ENCODE measurements around the gene CSMD2.

The CSMD2 gene

DNA sequence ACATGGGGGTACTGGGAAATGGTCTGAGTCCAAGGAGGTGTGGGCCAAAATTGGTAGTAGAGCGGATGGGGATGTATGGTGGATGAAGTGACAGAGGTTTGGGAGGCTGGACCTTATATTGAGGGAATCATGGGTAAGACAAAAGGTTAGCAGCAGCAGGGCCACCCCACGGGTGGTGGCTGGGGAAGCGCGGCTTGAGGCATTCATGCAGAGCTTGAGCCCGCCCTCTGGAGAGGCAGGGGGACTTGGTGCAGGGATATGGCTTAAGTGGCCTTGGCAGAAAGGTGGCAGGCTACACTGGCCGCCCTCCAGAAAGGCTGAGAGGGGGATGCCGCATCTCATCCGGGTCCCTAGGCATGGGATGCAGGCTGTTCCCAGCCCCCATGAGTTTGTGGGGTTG, 269.6 kb downstream of the CSMD2 start:
- no peak for DNase-seq

DNA sequence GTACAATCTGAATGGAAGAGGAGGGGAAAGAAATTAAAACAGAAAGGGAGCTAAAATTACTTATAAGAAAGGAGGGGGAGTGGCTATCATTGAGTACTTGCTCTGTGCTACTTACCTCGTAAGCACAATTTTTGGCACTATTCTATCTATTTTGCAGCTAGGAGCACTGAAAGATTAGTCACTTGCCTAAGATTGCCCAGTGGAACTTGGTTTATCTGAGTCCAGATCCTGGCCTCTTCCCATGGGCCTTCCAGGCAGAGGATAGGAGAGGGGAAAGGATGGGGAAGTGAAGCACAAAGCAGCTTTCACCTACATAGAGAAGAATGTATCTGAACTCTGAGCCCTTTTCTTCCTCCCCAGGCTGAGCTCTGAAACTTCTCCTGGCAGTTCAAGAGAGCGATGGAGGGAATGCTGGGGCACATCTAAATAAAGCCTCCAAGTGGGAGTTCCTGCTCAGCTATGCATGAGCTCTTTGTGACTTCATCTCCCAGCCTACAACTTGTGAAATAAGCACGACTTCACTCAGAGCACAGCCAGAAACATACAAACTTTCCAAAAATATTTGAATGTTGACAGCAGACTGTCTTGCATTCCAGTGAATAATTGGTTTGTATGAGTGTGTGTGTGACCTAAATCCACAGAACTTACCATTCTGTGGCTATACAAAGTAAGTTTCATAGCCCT, 271.7 kb downstream of the CSMD2 start:
- no peak for DNase-seq

DNA sequence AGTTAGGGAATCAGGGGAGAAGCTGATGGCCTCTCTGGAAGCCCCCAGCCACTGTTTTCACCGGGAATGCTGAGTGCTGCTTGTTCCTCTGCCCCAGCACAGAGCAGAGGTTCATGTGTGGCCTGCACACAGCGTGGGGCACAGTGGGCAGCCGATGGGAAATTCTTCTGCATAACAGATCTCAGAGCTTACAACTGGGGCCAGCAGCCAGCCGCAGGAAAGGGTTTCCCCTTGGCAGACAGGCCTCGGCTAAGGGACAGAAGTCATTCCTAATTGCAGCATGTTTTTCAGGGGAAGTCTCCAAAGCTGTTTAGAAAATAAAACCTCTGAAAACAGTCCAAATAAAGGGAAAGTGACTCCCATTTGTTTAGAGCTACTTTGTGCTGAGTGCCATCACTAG, 278.5 kb downstream of the CSMD2 start:
- no peak for DNase-seq

DNA sequence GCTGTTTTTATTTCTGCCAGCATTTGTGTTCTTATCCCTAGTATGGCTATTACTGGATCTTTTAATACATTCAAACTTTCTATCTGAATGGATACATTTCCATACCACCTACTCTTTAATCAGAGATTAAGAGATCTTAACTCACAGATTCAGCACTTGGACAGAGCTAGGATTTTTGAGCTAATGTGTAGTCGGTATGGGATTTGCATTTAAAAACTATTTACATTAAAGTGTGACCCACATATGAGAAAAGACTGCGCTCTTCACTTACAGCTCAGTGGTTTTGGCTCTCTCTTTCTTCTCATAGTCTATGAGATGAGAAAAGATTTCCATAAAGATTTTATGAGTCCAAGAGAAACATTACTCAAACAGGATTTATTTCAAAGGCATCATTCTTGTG, 284.7 kb downstream of the CSMD2 start:
- DNase-seq: no peak

DNA sequence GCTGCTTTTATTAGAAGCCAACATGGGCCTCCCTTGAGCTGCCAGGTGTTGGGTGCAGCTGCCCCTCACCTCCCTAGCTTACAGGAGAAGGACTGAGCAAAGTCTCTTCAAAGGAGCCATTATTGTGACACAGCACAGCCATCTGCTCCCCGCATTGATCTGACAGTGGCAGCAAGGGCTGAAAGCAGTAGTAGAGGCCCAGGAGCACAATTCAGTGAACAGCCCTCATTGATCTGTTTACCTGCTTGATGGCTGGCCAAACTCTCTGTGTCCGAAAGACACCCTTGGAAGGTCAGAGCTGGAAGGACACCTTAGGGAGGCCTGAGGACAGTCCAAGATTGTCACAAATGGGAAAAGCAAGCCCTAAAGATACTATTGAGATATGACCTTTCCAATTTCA, 286.6 kb downstream of the CSMD2 start:
- DNase-seq: no peak

DNA sequence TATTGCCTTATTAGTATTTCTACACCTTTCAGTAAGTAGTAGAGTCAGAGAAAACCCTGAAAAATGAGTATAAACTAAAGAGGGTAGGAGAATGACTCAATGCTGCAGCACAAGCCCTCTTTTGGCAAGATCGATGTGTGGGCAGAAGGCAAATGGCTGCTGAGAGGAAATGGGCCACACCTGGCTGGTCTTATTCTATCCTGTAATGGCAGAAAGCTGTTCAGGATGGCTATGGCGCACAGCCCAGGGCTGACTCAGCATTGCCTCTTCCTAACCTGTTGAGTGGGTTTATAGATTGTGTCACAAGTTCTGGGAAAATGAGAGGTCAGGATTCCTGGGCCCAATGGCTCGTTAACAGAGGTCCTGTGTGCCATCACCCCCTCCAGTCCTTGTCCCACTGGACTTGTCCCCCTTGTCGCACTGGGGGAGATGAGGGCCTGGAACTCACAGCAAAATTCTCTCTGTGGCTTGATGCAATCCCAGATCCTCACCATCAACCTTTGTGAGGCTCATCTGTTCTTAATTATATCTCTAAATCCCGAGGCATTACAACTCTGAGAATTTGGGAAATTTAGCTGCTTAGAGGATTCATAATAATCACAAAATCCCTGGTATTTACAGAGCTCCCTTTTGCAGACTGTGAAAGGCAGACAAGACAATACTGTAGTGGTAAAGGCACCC, 287.9 kb downstream of the CSMD2 start:
- no peak for DNase-seq

DNA sequence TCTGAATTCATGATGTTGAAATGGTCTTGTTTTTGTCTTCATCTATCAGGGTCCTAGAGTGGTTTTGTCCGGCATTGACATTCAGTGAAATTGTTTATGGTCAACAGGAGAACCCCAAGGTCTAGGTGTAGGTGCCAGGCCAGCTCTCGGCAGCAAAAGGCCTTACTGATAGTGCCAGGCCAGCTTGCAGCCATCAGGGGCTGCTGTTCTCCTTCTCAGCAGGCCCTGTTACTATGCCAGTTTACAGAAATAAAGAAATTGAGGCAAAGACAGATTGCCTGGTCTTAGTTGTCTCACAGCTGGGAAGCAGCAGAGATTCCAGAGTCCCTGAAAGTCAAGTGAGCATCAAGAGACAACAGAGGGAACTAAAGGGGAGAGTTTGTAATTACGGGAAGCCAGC, 289.2 kb downstream of the CSMD2 start:
- DNase-seq: no peak

DNA sequence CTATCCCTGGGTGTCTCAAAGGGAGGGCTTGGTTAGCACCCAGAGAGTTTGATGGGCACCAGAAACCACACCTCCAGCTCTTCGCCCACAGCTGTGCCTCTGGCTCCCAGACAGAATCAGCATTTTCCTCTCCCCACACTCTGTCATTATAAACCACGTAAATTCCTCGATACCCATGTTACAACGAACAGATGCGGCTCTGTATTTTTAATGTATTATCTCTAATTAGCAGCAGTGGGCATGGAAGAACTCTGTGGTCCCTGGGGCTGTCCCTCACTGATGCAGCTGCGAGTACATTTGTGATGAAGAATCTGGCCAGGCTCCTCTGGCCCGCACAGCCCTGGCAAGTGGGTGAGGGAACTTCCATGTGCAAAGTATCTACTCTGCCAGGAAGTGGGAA, 290.4 kb downstream of the CSMD2 start:
- no peak for DNase-seq

DNA sequence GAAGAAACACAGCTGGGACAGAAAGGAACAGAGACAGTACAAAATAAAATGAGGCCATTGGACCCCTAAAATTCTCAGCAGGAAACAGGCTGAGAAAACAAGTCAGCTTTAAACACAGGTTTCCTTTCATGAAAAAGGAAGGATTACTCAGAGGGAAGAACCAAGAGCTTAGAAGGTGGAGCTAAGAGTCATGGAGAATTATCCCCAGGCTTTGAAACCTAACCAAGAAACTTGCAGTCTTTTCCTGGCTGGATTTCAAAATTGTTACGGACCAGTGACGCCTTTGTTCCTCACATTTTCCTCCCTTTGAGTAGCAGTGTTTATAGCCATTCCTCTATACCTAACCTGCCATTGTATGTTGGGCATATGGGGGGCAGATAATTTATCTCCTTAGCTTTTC, 292.3 kb downstream of the CSMD2 start:
- DNase-seq: no peak

DNA sequence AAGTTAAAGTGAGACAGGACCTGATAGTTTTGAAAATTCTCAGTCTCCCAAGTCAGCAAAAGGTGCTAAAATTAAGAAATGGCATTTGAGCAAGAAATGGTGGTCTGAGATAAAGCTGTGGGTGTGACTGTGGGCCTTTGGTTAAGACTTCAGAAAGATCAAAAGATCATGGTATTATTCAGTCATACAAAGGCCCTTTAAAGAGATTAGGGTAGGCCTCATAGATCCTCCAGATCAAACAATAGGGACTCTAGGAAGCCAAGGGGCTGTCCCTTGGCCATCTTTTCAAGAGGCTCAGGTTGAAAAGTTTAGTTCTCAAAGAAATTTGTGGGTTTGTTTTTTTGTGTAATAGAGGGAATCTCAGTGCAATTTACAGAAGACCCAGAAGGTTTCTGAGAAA, 292.8 kb downstream of the CSMD2 start:
- DNase-seq: no peak

DNA sequence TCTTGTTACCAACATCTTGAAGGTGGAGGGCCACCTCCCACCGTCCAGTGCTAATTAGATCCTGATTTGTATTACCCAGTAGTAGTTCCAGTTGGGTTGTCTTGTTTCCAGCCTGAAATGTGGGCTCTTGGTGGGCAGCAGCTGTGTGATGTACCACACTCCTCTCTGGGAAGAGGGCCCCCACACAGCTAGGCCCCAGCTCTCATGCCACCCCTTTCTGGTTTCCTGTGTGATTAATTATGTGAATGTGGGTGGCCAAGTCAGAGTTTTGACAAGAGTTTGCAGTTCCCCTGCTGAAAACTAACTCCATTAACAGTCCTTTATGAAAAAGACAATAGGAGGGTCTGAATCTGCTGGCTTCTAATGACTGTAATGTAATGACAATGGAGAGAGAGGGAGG, 297.3 kb downstream of the CSMD2 start:
- no peak for DNase-seq

DNA sequence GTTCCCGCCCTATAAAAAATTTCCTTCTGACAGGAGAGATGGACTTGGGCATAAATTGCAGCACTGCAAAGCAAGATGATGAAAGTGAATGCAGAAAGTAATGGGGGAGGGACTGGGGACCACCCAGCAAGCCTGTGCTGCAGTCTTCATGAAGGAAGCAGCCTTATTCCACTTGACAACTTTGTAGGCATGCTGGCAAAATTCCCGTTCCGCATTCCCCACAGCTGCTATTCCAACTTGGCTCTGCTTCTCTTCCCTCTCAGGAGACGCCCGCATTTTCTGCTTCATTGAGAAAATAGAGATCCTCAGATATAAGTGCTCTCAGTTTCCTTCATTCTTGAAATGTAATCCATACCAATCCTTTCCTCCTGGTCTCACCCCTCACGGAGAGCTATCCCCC, 298.7 kb downstream of the CSMD2 start:
- DNase-seq: no peak

DNA sequence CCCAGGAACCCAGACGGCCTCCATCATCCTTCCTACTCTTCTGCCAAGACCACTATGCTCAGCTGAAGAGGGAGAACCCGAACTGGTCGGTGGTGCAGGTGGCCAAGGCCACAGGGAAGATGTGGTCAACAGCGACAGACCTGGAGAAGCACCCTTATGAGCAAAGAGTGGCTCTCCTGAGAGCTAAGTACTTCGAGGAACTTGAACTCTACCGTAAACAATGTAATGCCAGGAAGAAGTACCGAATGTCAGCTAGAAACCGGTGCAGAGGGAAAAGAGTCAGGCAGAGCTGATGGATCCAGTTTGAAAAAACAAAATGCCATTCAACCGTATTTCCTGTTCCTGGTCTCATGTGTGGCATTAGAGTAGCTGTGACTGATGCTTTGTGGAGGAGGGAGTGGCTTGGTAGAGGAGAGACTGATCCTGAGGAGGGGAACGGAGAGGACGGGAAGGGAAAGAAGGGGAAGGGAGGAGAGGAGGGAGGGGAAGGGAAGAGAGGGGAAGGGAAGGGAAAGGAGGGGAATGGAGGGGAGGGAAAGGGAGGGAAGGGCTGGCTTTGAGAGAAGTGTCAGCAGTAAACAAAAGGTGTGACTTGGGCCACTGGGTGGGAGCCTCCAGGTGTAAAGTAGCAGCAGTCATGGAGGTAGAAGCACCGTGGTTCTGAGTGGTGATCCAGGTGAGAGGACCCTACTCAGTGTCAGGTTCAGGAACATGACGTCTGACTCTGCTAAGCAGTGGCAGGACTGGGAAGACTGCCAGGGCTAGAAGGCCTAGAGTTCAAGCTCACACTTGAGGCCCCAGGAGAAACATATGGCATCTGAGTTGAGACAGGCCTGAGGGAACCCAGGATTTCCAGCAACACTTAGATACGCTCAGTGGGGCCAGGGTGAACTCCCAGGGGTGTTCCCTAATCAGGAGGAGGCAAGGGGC, 300.3 kb downstream of the CSMD2 start:
- DNase-seq: no peak

DNA sequence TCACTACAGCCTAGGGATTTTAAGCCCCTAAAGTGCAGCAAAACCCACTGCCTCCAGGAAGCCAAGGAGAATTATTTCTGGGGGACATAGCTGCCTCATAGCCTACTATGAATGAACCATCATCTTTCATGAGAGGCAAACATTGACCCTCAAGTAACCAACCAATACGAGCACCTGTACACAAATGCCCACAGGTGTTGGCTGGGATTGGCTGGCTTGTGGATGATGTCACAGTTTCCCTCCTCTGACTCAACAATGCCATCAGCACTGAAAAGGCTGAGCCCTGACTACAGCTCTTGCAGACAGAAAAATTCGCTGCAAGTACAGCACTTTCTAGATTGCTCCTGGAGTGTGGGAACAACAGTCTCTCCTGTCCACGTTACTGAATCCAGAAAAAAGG, 301.3 kb downstream of the CSMD2 start, which contains the start of gene HMGB4:
Gene HMGB4, plus strand, starts transcription at position 301 of the 400 bp plus-strand sequence. CDS start 113 bp downstream, outside the sequence.
- no peak for DNase-seq

DNA sequence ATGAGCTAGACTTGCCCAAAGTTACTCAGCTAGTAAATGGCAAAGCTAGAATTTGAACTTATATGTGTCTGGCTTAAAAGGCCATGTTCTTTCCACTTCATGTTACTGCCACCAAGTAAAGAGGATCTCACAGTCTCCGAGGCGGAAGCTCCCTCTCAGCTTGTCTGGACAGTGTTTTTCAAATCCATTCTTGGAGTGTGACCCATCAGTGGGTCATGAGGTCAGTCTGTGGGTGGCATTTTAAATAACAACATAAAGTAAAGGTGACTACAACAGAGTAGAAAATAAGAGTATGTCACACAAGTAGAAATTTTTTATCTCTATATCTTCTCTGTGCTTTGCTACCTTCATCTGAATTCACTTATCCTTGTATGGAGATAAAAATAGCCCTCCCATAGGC, 304.4 kb downstream of the CSMD2 start:
- DNase-seq: no peak

DNA sequence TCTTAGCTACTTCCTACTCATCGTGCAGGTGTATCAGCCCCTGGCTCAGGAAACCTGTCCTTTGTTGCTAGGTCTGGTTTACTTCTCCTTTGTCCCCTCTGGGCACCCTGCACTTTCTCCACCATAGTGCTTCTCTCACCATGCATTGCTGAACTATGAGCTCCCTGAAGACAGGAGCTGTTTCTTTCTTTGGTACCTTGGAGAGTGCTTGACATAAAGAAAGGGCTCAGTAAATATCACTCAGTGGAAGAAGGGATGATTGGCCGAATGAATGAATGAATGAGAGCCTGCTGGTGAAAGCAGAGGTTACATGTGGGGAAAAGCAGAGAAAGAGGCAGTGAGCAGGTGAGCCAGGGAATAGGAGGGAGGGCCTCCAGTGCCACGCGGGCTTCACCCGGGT, 310.9 kb downstream of the CSMD2 start:
- no peak for DNase-seq

DNA sequence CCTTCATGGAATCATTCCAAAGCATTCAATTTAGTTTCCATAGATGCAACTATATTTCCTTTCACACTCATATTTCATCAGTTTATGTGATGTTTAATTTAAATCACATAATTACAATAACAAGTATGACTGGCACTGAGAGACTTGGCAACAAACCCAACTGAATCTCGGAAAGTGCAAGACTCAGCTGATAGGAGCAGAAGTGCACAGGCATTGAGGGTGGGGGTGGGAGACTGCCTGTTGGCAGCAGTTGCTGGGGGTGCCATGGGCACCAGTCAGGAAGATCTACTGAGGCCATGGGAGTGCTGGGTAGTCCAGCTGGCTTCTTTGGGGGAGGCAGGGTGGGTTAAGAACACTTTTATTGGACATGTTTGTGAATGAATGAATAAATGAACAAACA, 311.6 kb downstream of the CSMD2 start:
- DNase-seq: no peak

DNA sequence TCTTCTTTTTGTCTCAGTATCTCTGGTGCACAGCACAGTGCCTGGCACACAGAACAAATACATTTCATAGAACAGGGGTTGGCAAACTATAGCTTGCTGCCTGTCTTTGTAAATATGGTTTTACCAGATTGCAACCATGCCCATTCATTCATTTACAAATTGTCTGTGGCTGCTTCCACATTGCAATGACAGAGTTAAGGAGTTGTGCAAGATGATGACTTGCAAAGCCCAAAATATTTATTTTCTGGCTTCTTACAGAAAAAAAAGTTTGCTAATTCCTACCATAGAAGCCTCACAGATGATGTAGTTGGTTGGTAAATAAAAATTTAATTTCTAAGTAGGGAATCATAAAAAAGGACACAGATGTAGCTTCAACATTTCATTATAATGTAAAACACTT, 312.3 kb downstream of the CSMD2 start:
- no peak for DNase-seq

DNA sequence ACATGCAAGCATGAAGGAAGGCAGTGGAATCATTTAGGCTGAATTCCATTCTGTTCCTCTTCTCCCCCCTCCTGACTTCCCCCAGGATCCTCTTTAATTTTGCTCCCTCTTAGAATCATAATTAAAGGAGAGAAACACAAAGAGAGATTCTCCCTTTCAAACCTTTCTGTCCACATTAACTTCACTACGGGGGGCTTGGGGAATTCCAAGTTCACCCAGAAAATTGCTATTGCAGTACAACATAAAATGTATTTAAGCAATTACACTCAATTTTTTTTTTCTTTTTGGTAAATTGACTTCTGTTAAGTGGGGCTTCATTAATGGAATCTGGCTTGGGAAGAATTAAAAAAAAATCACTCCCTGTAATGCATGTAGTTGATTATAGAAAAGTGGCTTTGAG, 314.5 kb downstream of the CSMD2 start:
- no peak for DNase-seq

DNA sequence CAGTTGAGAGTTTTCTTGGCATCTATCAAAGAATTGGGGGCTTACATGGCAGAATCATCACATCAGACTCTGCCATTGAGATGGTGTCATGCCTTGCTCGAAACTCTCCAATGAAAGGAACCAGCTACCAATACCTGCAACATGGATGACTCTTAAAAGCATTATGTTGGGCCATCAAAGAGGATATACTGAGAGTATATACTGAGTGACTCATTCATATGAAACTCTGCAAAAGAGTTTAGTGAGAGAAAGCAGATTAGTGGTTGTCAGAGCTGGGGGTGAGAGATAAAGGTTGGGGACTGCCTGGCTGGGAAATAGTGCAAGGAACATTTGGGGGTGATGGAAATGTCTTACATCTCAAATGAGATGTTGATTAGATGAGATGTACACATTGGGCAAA, 315.8 kb downstream of the CSMD2 start:
- DNase-seq: no peak

DNA sequence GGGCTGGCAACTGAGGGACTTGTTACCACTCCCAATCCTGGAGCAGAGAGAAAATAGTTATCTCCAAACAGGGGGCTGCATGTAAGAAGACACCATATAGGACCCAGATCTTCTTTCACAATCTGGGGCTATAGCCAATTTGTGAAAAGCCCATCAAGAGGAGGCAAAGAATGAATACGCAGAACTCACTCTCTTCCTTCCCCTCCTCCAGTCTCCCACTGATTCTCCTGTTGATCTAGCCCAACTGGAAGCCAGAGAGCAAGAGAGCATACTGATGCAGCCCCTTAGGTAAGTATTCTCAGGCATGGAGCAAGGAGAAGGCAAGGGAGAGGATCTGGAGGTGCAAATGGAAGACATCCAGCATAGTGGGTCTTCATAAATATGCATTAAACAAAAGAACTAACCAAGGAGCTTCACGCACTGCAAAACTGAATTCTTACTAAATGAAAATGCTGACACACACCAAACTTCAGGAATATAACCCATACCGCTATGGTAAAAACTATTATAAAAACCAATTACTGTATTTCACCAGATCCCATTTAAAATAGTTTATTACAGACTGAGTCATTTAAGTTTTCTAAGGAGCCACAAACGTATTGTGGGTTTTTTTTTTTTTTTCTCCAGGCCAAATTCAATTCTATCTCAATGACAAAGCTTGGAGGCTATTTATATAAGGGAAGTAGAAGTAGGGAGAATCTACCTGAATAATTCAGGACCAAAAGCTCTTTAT, 316.7 kb downstream of the CSMD2 start:
- DNase-seq: no peak

DNA sequence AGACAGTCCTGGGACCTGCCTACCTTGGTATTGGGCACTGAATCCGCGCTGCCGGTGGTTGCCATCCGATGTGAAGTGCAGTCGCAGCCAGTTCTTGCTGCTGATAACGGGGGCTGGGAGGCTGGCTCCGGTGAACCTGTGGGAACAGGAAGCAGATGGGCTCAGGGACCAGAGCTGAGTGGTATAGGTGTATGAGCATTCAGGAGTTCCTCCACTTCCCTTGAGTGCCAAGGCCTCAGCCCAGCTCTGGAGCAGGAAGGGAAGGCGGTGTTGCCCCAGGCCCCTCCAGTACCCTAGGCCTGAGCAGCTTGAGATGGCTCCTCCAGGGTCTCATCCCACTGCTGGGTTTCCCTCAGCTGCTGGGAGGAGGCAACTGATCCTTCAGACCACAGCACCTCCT, 318.2 kb downstream of the CSMD2 start:
- no peak for DNase-seq

DNA sequence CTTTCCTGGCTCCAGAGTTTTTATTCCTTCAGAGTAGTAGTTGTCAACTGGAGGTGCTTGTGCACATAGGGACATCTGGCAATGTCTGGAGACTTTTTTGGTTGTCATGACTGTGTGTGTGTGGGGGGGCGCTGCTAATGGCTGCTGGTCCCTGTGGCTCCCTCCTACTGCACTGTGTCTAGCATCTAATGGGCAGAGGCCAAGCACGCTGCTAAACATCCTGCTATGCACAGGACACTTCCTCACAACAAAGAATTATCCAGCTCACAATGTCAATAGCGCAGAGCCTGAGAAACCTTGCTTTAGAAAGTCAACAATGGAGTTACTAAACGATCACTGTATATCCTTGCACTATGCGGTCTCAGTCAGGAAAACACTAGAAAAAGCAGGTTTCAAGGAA, 320.9 kb downstream of the CSMD2 start:
- DNase-seq: no peak
